ENCODE measurements around the gene CCDC51. TPM values are rescaled to one million over a fixed set of nuclear protein-coding genes. Genes with fewer than 3 reads are reported as not detected.

The CCDC51 gene
- total RNA-seq, 1 experiment from 2014 or later: 11.8 TPM

DNA sequence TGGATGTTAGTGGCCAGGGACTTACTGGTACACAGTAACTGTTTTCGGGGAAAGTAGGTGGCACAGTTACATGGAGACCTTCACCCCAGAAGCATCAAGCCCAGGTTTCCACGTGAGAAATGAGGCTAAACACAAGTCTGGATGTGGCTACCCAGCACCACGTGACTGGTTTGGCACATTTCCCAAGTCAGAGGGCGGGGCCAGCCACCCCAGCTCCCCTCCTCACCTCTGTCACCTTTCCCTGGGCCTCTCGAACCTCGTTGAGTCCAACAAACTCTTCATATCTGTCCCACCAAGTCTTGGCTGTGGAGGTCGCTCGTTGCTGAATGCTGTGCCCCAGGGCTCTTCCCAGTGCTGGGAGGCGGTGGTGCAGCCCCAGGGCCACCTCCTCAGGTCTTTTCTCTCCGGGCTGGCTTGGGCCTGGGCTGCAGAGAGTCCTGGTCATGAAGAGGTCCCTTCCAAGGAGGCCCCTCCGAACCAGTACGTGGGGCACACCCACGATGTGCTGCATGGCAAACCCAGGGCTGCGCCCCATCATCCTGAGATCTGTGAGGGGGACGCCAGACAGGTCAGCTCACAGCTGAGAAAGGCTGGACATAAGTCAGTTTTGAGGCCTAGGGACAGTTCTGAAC, 5.2 kb downstream of the CCDC51 start:
- intact Hi-C loops (cut with micrococcal nuclease; ENCODE audit: unreplicated experiment): loop anchor here (5.0 kb wide), 2 partner anchors 32 to 162 kb away; no protein-coding TSS in a partner anchor
- TF ChIP-seq EZH2 (IDR thresholded peaks at IDR 0.05; ENCODE audit: borderline replicate concordance, low read depth, low read length, poor library complexity, severe bottlenecking): no peak
- TF ChIP-seq, protein P1, sequence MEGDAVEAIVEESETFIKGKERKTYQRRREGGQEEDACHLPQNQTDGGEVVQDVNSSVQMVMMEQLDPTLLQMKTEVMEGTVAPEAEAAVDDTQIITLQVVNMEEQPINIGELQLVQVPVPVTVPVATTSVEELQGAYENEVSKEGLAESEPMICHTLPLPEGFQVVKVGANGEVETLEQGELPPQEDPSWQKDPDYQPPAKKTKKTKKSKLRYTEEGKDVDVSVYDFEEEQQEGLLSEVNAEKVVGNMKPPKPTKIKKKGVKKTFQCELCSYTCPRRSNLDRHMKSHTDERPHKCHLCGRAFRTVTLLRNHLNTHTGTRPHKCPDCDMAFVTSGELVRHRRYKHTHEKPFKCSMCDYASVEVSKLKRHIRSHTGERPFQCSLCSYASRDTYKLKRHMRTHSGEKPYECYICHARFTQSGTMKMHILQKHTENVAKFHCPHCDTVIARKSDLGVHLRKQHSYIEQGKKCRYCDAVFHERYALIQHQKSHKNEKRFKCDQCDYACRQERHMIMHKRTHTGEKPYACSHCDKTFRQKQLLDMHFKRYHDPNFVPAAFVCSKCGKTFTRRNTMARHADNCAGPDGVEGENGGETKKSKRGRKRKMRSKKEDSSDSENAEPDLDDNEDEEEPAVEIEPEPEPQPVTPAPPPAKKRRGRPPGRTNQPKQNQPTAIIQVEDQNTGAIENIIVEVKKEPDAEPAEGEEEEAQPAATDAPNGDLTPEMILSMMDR (conservative IDR thresholded peaks at IDR 0.05; ENCODE audit: low read depth, low read length): no peak
- H3K27ac ChIP-seq (ENCODE audit: low read depth, low read length, poor library complexity, severe bottlenecking): no peak overlapping the region
- H3K27me3 ChIP-seq (replicated peaks; ENCODE audit: insufficient read depth, low read depth, low read length, poor library complexity): no peaks in the 10 kb centered on the region
- ChIA-PET POLR2A (ENCODE audit: low non-redundant PET) (no interaction called here), CTCF (interaction anchor here (0.8 to 1.8 kb wide), 2 partner anchors 34 to 240 kb away, joined by 3 to 23 read pairs; no protein-coding TSS in a partner anchor)
- no TSS peak for BruUV-seq (replicated peaks)
- no peaks in the 10 kb centered on the region for H3K36me3 ChIP-seq (ENCODE audit: insufficient read depth, low read length, poor library complexity, severe bottlenecking)
- no peak overlapping the region for H3K4me3 ChIP-seq (ENCODE audit: low read depth, low read length, poor library complexity, severe bottlenecking)
- no peaks in the 10 kb centered on the region for H3K4me1 ChIP-seq (ENCODE audit: insufficient read depth, low read length, poor library complexity, severe bottlenecking)
- no peak for DNase-seq (ENCODE audit: low spot score)
- no peaks in the 10 kb centered on the region for H3K9me3 ChIP-seq (ENCODE audit: low read depth, low read length, poor library complexity, severe bottlenecking)

DNA sequence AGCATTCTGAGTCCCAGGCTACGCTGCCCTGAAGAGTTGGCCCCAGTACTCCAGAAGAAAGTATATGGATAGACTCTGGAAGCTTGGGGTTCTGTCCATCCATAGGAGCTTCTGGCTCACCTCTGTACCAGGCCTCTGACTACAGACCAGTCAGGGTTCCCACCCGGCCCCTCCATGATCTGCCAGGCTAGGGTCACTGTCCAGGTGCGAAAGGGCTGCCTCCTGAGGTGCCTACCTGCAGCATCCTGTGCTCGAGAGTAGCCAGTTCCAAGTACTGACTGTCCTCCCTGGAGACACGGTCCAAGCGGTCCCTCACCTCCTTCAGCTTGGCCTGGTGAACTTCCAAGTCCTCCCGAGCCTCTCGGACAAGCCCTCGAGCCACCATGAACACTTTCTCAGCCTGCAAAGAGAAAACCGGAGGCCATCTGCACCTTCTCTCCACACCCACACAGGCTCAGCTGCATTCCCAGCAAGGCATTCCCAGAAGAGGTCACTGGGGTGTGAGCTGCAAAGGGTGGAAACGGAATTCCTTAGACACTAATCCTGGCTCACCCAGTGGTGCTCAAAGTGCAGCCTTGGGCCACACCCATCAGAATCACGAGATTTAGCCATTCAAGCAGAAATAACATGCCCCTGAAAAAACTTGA, 6.3 kb downstream of the CCDC51 start:
- no peak for DNase-seq (ENCODE audit: low spot score)
- H3K4me1 ChIP-seq (ENCODE audit: insufficient read depth, low read length, poor library complexity, severe bottlenecking): no peaks in the 10 kb centered on the region
- no peaks in the 10 kb centered on the region for H3K9me3 ChIP-seq (ENCODE audit: low read depth, low read length, poor library complexity, severe bottlenecking)
- no peak overlapping the region for H3K27ac ChIP-seq (ENCODE audit: low read depth, low read length, poor library complexity, severe bottlenecking)
- intact Hi-C loops (cut with micrococcal nuclease; ENCODE audit: unreplicated experiment): loop anchor here (5.0 kb wide), 1 partner anchor 161 kb away; no protein-coding TSS in a partner anchor
- CTCF ChIA-PET: interaction anchor here (0.6 to 1.7 kb wide), 3 partner anchors 12 to 239 kb away, joined by 3 to 6 read pairs (median 3); no protein-coding TSS in a partner anchor
- no TSS peak for BruUV-seq (replicated peaks)
- no peak overlapping the region for H3K4me3 ChIP-seq (ENCODE audit: low read depth, low read length, poor library complexity, severe bottlenecking)
- POLR2A ChIA-PET (ENCODE audit: low non-redundant PET): no interaction called here
- no peak for TF ChIP-seq EZH2 (IDR thresholded peaks at IDR 0.05; ENCODE audit: borderline replicate concordance, low read depth, low read length, poor library complexity, severe bottlenecking)
- TF ChIP-seq, protein P1 (conservative IDR thresholded peaks at IDR 0.05; ENCODE audit: low read depth, low read length): no peak
- no peaks in the 10 kb centered on the region for H3K27me3 ChIP-seq (replicated peaks; ENCODE audit: insufficient read depth, low read depth, low read length, poor library complexity)
- H3K36me3 ChIP-seq (ENCODE audit: insufficient read depth, low read length, poor library complexity, severe bottlenecking): no peaks in the 10 kb centered on the region

DNA sequence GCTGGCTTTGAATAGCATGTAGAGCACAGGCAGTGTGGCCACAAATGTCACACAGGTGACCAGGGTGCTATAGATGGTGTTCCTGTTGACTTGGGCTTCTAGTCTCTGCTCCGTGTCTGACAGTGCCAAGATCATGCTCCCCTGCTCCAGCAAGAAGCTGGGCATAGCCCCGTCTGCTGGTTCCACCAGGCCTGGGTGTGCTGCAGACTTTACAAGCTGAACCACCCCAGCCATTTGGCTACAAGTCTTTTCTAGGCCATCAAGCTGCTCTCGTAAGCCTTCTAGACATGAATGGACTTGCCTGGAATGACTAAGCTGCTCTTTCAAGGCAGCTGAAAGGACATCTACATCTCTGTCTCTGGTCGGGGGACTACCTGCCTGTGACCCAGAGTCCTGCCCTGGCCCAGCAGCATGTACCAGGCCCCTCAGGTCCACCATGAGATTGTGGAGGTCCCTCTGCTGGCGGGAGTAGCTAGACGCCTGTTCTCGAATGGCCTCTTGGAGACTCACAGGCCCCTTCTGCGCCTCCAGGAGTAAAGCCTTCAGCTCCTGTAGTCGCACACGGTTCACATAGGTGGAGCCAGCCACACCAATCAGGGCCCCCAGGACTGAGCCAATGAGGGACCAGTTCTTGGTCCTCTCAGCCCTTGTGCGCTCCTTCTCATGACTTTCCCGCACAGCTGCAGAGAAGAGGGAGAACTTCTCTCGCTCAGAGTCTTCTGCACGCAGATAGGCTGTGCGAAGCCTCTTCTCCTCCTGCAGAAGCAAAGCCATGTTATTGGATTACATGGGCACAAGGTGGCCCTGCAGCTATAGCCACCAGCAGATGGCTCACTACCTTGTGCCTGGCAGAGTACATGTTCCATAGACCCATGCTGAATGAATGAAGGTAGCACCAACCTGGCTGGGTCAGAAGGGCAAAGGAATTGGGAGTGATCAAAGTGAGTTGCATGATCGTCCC, 7.2 kb downstream of the CCDC51 start:
- BruUV-seq (replicated peaks): no TSS peak
- ChIA-PET CTCF (interaction anchor here (0.6 to 1.7 kb wide), 2 partner anchors 32 to 903 kb away, joined by 3 to 6 read pairs; no protein-coding TSS in a partner anchor), POLR2A (ENCODE audit: low non-redundant PET) (no interaction called here)
- H3K9me3 ChIP-seq (ENCODE audit: low read depth, low read length, poor library complexity, severe bottlenecking): no peaks in the 10 kb centered on the region
- no peaks in the 10 kb centered on the region for H3K27me3 ChIP-seq (replicated peaks; ENCODE audit: insufficient read depth, low read depth, low read length, poor library complexity)
- peak; percentile 6 for DNase-seq (ENCODE audit: low spot score)
- intact Hi-C loops (cut with micrococcal nuclease; ENCODE audit: unreplicated experiment): loop anchor here (5.0 kb wide), 1 partner anchor 160 kb away; no protein-coding TSS in a partner anchor
- H3K36me3 ChIP-seq (ENCODE audit: insufficient read depth, low read length, poor library complexity, severe bottlenecking): no peaks in the 10 kb centered on the region
- no peak overlapping the region for H3K27ac ChIP-seq (ENCODE audit: low read depth, low read length, poor library complexity, severe bottlenecking)
- no peak overlapping the region for H3K4me3 ChIP-seq (ENCODE audit: low read depth, low read length, poor library complexity, severe bottlenecking)
- H3K4me1 ChIP-seq (ENCODE audit: insufficient read depth, low read length, poor library complexity, severe bottlenecking): peaks cover 7% of the 10 kb centered on the region
- TF ChIP-seq, protein P1 (conservative IDR thresholded peaks at IDR 0.05; ENCODE audit: low read depth, low read length): peak; percentile 22; the same call in 1 of the 2 replicates
- TF ChIP-seq EZH2 (IDR thresholded peaks at IDR 0.05; ENCODE audit: borderline replicate concordance, low read depth, low read length, poor library complexity, severe bottlenecking): no peak
